Kidney glomerular epithelial cell (primary cell): ENCODE results near the gene ERBB4.

Experiments
- DNase-seq: peaks from one replicate; lab custom pipeline; 2025; lab: John Stamatoyannopoulos, UW

Gene ERBB4

GRCh38 chr2:211930331-211930730 is 608.3 kb downstream of the ERBB4 start:
- no peak for DNase-seq

- DNase-seq: no peak
Observed at GRCh38 chr2:211928201-211928600, 610.4 kb downstream of the ERBB4 start.

GRCh38 chr2:211923019-211923418 is 615.6 kb downstream of the ERBB4 start:
- DNase-seq: no peak

GRCh38 chr2:211903961-211904360 is 634.6 kb downstream of the ERBB4 start:
- no peak for DNase-seq

GRCh38 chr2:211901226-211901846 is 637.3 kb downstream of the ERBB4 start:
- DNase-seq: no peak

GRCh38 chr2:211900518-211900917 is 638.1 kb downstream of the ERBB4 start:
- DNase-seq: no peak

- DNase-seq: no peak
Observed at GRCh38 chr2:211900000-211900399, 638.6 kb downstream of the ERBB4 start.

GRCh38 chr2:211898702-211899101 is 639.9 kb downstream of the ERBB4 start:
- DNase-seq: no peak

GRCh38 chr2:211881449-211881848 is 657.2 kb downstream of the ERBB4 start:
- DNase-seq: no peak

GRCh38 chr2:211879323-211879722 is 659.3 kb downstream of the ERBB4 start:
- no peak for DNase-seq

GRCh38 chr2:211877061-211877460 is 661.5 kb downstream of the ERBB4 start:
- no peak for DNase-seq

GRCh38 chr2:211875488-211875887 is 663.1 kb downstream of the ERBB4 start:
- DNase-seq: no peak

- DNase-seq: no peak
Observed at GRCh38 chr2:211868996-211869533, 669.5 kb downstream of the ERBB4 start.

- DNase-seq: peak; percentile 35
Observed at GRCh38 chr2:211867845-211868451, 670.7 kb downstream of the ERBB4 start.

- DNase-seq: no peak
Observed at GRCh38 chr2:211864328-211864727, 674.3 kb downstream of the ERBB4 start.

- DNase-seq: no peak
Observed at GRCh38 chr2:211860224-211860623, 678.4 kb downstream of the ERBB4 start.

- DNase-seq: no peak
Observed at GRCh38 chr2:211854832-211855231, 683.8 kb downstream of the ERBB4 start.

GRCh38 chr2:211846714-211847113 is 691.9 kb downstream of the ERBB4 start:
- no peak for DNase-seq

- no peak for DNase-seq
Observed at GRCh38 chr2:211846036-211846400, 692.6 kb downstream of the ERBB4 start.

- DNase-seq: no peak
Observed at GRCh38 chr2:211845338-211846035, 693.1 kb downstream of the ERBB4 start.

- DNase-seq: no peak
Observed at GRCh38 chr2:211837706-211838105, 700.9 kb downstream of the ERBB4 start.

GRCh38 chr2:211837206-211837605 is 701.4 kb downstream of the ERBB4 start:
- no peak for DNase-seq

GRCh38 chr2:211836409-211836808 is 702.2 kb downstream of the ERBB4 start:
- no peak for DNase-seq
